Activated CD4-positive, alpha-beta T cell treated with anti-CD3 and anti-CD28 coated beads, Interleukin-2, amount 10 ng/mL, durations not matched to agents 7 days and 5 days (primary cell): ENCODE measurements around the gene OTOA. TPM values are rescaled to one million over a fixed set of nuclear protein-coding genes. Genes with fewer than 3 reads are reported as not detected.
"Not testable (repeated sequence)": the region's sequence is repeated elsewhere in the genome, so short reads cannot be mapped to it uniquely, and the experiment has no call there.

Source experiments
- CTCF ChIA-PET: fragments of 350-600 bp; sonication (Branson Sonifier 250); formaldehyde crosslinking; loops from one replicate; lab custom pipeline; 2021; ENCODE audit warnings: antibody characterized with exemption; lab: Charles Lee
- POLR2A ChIA-PET: fragments of 350-600 bp; sonication (Branson Sonifier 250); formaldehyde crosslinking; loops from one replicate; lab custom pipeline; 2021; ENCODE audit warnings: antibody characterized with exemption; lab: Charles Lee
- DNase-seq: peaks from one replicate; pipeline ENCODE4 v3.0.0-alpha.2; 2020
- H3K27ac Mint-ChIP-seq: one replicate; pipeline ENCODE4 v1.8.0; 2021; ENCODE audit warnings: mild to moderate bottlenecking, moderate library complexity, mixed read lengths
- H3K27me3 Mint-ChIP-seq: one replicate; pipeline ENCODE4 v1.8.0; 2021; ENCODE audit warnings: mixed read lengths
- H3K36me3 Mint-ChIP-seq: one replicate; pipeline ENCODE4 v1.8.0; 2021; ENCODE audit warnings: low read depth, mixed read lengths
- H3K4me1 Mint-ChIP-seq: one replicate; pipeline ENCODE4 v1.8.0; 2021; ENCODE audit warnings: mixed read lengths
- H3K4me3 Mint-ChIP-seq: one replicate; pipeline ENCODE4 v1.8.0; 2021; ENCODE audit warnings: mild to moderate bottlenecking, moderate library complexity, mixed read lengths
- H3K9me3 Mint-ChIP-seq: one replicate; pipeline ENCODE4 v1.8.0; 2021; ENCODE audit warnings: mixed read lengths
- total RNA-seq, 2 experiments: library from RNA; stranded (reverse); gene quantifications; one replicate each; pipeline ENCODE4 v1.2.3, GENCODE V29; 2021

Gene OTOA
- total RNA-seq, 2 experiments from 2014 or later, result 0.17 TPM; not detected in 1

DNA sequence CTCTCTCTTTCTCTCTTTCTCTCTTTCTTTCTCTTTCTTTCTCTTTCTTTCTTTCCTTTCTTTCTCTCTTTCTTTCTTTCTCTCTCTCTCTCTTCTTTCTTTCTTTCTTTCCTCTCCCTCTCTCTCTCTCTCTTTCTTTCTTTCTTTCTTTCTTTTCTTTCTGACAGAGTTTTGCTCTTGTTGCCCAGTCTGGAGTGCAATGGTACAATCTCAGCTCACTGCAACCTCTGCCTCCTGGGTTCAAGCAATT lies 50.5 kb downstream of the OTOA start:
- H3K36me3 Mint-ChIP-seq, H3K4me3 Mint-ChIP-seq, CTCF ChIA-PET, H3K27ac Mint-ChIP-seq, POLR2A ChIA-PET, H3K9me3 Mint-ChIP-seq, H3K4me1 Mint-ChIP-seq, DNase-seq, H3K27me3 Mint-ChIP-seq: not testable (repeated sequence)

GRCh38 chr16:21717608-21718007 lies 53.8 kb downstream of the OTOA start:
- no peak for DNase-seq
- peaks cover 6% of the 10 kb centered on the region for H3K4me1 Mint-ChIP-seq
- H3K27ac Mint-ChIP-seq, result no peak overlapping the region
- H3K4me3 Mint-ChIP-seq, result no peak overlapping the region
- H3K27me3 Mint-ChIP-seq, result no peaks in the 10 kb centered on the region
- ChIA-PET POLR2A (no interaction called here), CTCF (no interaction called here)
- no peaks in the 10 kb centered on the region for H3K9me3 Mint-ChIP-seq
- H3K36me3 Mint-ChIP-seq, result no peaks in the 10 kb centered on the region

DNA sequence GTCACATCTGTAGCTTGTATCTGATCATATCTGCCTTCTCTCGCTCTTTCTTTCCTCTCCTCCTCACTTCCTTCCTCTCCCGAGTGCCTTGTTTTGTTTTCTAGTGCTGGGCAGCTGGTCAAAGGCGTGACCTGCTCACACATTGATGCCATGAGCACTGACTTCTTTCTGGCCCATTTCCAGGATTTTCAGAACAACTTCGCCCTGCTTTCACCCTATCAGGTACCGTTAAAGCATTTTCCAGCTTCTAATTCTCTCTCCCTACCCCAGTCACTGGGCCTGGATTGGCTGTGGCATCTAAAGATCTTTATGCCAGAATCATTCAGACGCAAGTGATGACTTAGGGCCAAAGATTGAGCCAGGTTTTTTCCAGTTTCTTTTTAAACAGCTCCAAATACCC lies 55.5 kb downstream of the OTOA start:
- H3K9me3 Mint-ChIP-seq, result peaks cover 6% of the 10 kb centered on the region
- DNase-seq, result no peak
- no peak overlapping the region for H3K27ac Mint-ChIP-seq
- H3K4me3 Mint-ChIP-seq, result no peak overlapping the region
- peaks cover 9% of the 10 kb centered on the region for H3K27me3 Mint-ChIP-seq
- H3K4me1 Mint-ChIP-seq, result peaks cover 5% of the 10 kb centered on the region
- CTCF ChIA-PET, result interaction anchor here (0.6 to 1.5 kb wide), 4 partner anchors 8 to 314 kb away, joined by 3 to 5 read pairs (median 3); no protein-coding TSS in a partner anchor
- POLR2A ChIA-PET, result no interaction called here
- no peaks in the 10 kb centered on the region for H3K36me3 Mint-ChIP-seq

DNA sequence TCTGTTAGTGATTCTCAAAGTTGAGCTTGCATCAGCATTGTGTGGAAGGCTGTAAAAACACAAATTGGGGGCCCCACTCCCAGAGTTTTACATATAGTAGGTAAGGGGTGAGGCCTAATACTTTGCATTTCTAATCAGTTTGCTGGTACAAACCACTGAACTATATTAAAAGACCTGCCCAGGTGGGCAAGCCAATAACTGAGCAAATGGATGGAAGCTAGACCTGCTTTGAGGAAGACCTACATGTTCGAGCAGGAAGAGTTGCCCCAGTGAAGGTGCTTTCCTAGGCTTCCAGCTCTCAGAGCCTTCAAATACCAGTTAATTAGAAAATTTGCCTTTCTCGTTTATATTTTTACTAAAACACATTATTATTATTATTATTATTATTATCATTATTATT lies 56.8 kb downstream of the OTOA start:
- DNase-seq, result no peak
- Mint-ChIP-seq H3K27ac (no peak overlapping the region), H3K36me3 (no peaks in the 10 kb centered on the region), H3K27me3 (peaks cover 16% of the 10 kb centered on the region), H3K9me3 (peaks cover 6% of the 10 kb centered on the region), H3K4me1 (peaks cover 3% of the 10 kb centered on the region), H3K4me3 (no peak overlapping the region)
- POLR2A ChIA-PET, result no interaction called here
- CTCF ChIA-PET, result interaction anchor here (1.5 kb wide), 1 partner anchor 63 kb away, joined by 5 read pairs; no protein-coding TSS in a partner anchor

- Mint-ChIP-seq H3K36me3 (no peaks in the 10 kb centered on the region), H3K27ac (no peak overlapping the region), H3K4me3 (no peak overlapping the region), H3K9me3 (peaks cover 6% of the 10 kb centered on the region), H3K27me3 (peaks cover 19% of the 10 kb centered on the region), H3K4me1 (peaks cover 9% of the 10 kb centered on the region)
- CTCF ChIA-PET, result interaction anchor here (0.6 kb wide), 2 partner anchors 14 to 829 kb away, joined by 4 to 5 read pairs; no protein-coding TSS in a partner anchor
- no peak for DNase-seq
- POLR2A ChIA-PET, result no interaction called here
These were observed 59.1 kb downstream of the OTOA start for GRCh38 chr16:21722771-21723455.

DNA sequence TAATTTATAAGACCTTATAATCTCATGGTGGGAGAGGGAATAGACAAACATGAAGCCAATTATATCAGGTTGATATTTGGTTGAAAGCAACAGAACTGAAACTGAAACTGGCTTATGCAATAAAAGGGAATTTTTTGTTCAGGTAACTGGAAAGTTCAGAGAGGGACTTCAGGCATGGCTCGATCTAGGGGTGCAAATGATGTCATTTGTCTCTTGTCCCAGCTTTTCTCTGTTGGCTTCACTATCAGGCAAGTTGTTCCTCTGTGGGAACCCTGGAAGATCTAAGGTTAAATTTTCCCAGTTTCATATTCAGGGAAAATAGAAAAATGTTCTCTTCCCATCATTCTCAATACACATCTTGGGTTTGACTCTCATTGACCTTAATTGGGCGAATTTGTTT lies 59.8 kb downstream of the OTOA start:
- H3K4me3 Mint-ChIP-seq, result no peak overlapping the region
- ChIA-PET POLR2A (no interaction called here), CTCF (interaction anchor here (0.6 kb wide), 1 partner anchor 828 kb away, joined by 4 read pairs; no protein-coding TSS in a partner anchor)
- H3K36me3 Mint-ChIP-seq, result no peaks in the 10 kb centered on the region
- peaks cover 9% of the 10 kb centered on the region for H3K4me1 Mint-ChIP-seq
- H3K9me3 Mint-ChIP-seq, result peaks cover 6% of the 10 kb centered on the region
- DNase-seq, result no peak
- H3K27me3 Mint-ChIP-seq, result peaks cover 22% of the 10 kb centered on the region
- H3K27ac Mint-ChIP-seq, result no peak overlapping the region

- no peak overlapping the region for H3K27ac Mint-ChIP-seq
- H3K9me3 Mint-ChIP-seq, result peaks cover 6% of the 10 kb centered on the region
- POLR2A ChIA-PET, result no interaction called here
- no peaks in the 10 kb centered on the region for H3K36me3 Mint-ChIP-seq
- no peak for DNase-seq
- H3K27me3 Mint-ChIP-seq, result peaks cover 23% of the 10 kb centered on the region
- H3K4me3 Mint-ChIP-seq, result no peak overlapping the region
- peaks cover 9% of the 10 kb centered on the region for H3K4me1 Mint-ChIP-seq
- CTCF ChIA-PET, result interaction anchor here (1.1 kb wide), 1 partner anchor 8 kb away, joined by 3 read pairs; no protein-coding TSS in a partner anchor
These were observed 63.6 kb downstream of the OTOA start for GRCh38 chr16:21727344-21727743.

DNA sequence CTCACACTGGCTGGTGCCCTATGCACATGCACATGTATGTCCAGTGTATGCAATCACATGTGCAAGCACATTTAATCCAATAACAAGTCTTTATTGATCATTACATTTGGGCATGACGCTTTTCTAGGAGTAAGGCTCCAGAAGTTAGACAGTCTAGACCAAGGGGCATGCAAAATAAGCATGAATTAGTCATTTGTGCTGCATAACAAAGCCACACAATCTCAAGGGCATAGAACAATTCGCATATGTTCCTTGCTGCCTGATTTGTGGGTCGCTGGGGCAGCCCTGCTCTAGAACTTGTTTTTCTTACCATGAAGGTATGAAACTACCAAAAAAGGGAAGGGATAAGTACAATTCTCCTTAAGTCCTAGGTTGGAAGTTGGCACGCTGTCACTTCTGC lies 67.5 kb downstream of the OTOA start:
- H3K27me3 Mint-ChIP-seq, H3K4me1 Mint-ChIP-seq, H3K36me3 Mint-ChIP-seq, H3K27ac Mint-ChIP-seq, H3K4me3 Mint-ChIP-seq, CTCF ChIA-PET, DNase-seq, POLR2A ChIA-PET, H3K9me3 Mint-ChIP-seq: not testable (repeated sequence)

DNA sequence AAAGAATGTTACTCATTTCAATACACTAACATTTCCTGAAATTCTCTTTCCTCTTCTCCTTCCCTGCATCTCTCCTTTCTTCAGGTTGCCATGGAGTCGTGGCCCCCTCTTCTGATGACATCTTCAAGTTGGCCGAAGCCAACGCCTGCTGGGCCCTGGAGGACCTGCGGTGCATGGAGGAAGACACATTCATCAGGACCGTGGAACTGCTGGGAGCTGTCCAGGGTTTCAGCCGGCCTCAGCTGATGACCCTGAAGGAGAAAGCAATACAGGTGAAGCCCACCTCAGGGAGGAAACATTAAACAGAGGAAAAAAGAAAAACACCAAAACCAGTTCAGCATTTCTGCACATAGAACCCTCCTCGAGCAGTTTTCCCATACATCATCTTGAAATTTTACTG lies 76.9 kb downstream of the OTOA start:
- POLR2A ChIA-PET, H3K27ac Mint-ChIP-seq, H3K4me3 Mint-ChIP-seq, H3K9me3 Mint-ChIP-seq, DNase-seq, H3K36me3 Mint-ChIP-seq, H3K4me1 Mint-ChIP-seq, H3K27me3 Mint-ChIP-seq, CTCF ChIA-PET: not testable (repeated sequence)

DNA sequence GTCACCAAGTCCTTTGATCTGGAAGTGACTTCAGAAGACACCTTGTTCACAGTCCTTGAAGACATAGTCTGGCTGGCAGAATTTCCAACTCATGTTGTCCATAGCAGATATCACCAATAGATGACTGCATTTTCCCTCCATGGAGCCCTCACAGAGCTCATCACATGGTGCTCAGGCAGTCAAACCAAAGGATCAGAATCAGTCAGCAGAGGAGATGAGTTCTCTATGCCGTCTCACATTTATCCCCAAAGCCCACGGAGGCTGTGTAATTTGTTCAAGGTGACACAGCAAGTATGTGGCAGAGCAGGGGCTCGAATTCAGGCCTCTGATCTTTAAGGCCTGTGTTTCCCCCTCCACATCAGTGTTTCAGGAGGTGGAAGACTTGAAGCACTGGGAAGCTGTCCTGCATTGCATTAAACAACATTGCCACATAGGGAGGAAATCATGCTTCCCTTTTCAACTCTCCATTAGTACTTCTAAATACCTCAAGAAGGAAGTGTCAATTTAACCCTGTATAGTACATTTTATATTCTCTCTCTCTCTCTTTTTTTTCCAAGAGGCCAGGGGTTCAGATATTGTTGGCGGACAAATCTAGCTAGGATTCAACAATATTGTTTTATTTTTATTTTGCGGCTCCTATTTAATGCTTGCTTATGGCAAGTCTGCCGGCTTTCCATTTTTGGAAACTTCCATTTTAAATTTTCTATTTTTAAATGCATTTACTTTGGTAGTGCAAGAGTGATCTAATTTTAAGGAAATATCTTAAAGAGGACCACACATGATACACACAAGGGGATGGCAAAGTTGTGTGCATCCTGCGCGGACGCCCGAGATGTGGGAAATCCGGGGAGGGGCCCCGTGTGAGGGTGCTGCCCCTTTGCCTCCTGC lies 92.7 kb downstream of the OTOA start:
- DNase-seq, H3K27me3 Mint-ChIP-seq, H3K36me3 Mint-ChIP-seq, H3K4me3 Mint-ChIP-seq, H3K27ac Mint-ChIP-seq, H3K9me3 Mint-ChIP-seq, CTCF ChIA-PET, POLR2A ChIA-PET, H3K4me1 Mint-ChIP-seq: not testable (repeated sequence)

GRCh38 chr16:21757080-21757671 lies 93.4 kb downstream of the OTOA start:
- H3K27ac Mint-ChIP-seq, H3K9me3 Mint-ChIP-seq, CTCF ChIA-PET, H3K4me3 Mint-ChIP-seq, DNase-seq, H3K36me3 Mint-ChIP-seq, H3K4me1 Mint-ChIP-seq, H3K27me3 Mint-ChIP-seq, POLR2A ChIA-PET: not testable (repeated sequence)

DNA sequence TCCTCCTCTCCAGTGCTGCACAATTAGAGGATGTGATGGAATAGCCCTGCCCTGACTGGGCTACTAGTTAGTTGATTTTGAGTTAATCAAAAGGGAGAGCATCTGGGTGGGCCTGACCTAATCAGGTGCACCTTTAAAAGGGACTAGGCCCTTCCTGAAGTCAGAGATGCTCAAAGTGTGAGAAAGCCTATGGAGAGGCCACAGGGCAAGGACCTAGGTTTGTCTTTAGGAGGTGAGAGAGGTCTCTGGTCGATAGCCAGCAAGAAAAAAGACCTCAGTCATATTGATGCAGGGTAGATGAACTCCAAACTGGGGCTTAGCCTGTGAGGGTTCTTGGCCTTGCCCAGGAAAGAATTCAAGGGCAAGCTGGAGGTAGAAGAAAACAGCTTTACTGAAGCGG lies 104.5 kb downstream of the OTOA start:
- H3K27ac Mint-ChIP-seq, H3K4me3 Mint-ChIP-seq, H3K4me1 Mint-ChIP-seq, H3K36me3 Mint-ChIP-seq, H3K27me3 Mint-ChIP-seq, DNase-seq, POLR2A ChIA-PET, H3K9me3 Mint-ChIP-seq, CTCF ChIA-PET: not testable (repeated sequence)

- H3K4me1 Mint-ChIP-seq, DNase-seq, H3K27me3 Mint-ChIP-seq, H3K36me3 Mint-ChIP-seq, H3K4me3 Mint-ChIP-seq, H3K9me3 Mint-ChIP-seq, CTCF ChIA-PET, POLR2A ChIA-PET, H3K27ac Mint-ChIP-seq: not testable (repeated sequence)
These were observed 105.0 kb downstream of the OTOA start for GRCh38 chr16:21768810-21769209.
